ENCODE measurements around the gene DLGAP4. TPM values are rescaled to one million over a fixed set of nuclear protein-coding genes. Genes with fewer than 3 reads are reported as not detected.

Gene DLGAP4
- total and polyA plus RNA-seq, 9 of the 15 experiments (the other 6 are each of a cell fraction or from before 2014, with no cell fraction given): 0.31 to 34.1 (median 4.5) TPM

DNA sequence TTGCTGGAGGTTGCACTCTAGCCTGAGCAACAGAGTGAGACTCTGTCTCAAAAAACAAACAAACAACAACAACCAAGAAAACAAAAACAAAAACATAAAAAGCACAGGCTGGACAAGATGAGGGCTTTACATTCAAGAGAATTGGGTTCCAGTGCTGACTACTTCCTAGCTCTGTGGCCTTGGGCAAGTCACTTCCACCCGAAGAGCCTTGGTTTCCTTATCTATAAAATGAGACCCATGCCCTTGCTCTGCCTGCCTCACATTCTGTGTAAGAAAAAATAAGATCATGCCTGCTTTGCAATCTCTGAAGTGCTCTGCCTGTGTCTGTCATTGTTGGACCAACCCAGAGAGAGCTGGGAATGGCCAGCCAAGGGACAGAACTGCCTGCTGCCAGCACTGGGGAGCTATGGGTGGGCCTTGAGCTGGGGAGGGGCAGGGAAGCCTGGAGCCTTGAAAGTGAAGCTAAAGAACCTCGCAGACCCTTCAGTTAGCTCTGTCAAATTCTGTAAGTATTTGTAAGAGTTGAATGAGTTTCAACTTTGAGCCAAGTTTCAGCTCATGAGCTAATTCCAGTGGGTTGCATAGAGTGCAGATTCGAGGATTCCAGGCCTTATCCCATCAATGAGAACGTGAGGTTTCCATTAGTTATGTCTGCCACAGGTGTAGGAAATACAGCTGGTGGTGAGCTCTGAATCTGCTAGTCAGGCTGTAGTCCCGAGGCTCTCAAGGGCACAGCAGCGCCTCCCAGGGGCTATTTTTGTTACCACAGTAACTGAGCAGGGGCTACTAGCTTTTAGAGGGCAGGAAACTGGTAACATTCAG is 93.2 kb downstream of the DLGAP4 start (continued):
- no peak for TF ChIP-seq EZH2 (IDR thresholded peaks at IDR 0.05; ENCODE audit: borderline replicate concordance, low read depth, low read length)
- no peak for TF ChIP-seq TARDBP (IDR thresholded peaks at IDR 0.05)
- TF ChIP-seq, protein P1, sequence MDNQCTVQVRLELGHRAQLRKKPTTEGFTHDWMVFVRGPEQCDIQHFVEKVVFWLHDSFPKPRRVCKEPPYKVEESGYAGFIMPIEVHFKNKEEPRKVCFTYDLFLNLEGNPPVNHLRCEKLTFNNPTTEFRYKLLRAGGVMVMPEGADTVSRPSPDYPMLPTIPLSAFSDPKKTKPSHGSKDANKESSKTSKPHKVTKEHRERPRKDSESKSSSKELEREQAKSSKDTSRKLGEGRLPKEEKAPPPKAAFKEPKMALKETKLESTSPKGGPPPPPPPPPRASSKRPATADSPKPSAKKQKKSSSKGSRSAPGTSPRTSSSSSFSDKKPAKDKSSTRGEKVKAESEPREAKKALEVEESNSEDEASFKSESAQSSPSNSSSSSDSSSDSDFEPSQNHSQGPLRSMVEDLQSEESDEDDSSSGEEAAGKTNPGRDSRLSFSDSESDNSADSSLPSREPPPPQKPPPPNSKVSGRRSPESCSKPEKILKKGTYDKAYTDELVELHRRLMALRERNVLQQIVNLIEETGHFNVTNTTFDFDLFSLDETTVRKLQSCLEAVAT (IDR thresholded peaks at IDR 0.05): peak in 1 of 2 experiments; percentile 100; a peak in 2 of 4 replicates
- no peak for TF ChIP-seq MAZ (CRISPR knock-in tag; conservative IDR thresholded peaks at IDR 0.05 in 1 of 2, IDR thresholded peaks at IDR 0.05 in 1 of 2)
- TF ChIP-seq DACH1 (IDR thresholded peaks at IDR 0.05; ENCODE audit: partially characterized antibody): peak; percentile 39
- TF ChIP-seq ZNF134 (CRISPR knock-in tag; conservative IDR thresholded peaks at IDR 0.05): no peak
- TF ChIP-seq ZBTB17 (CRISPR knock-in tag; IDR thresholded peaks at IDR 0.05): peak; percentile 99
- no peak for TF ChIP-seq FIP1L1 (IDR thresholded peaks at IDR 0.05; ENCODE audit: low read depth, low read length, poor library complexity, severe bottlenecking)
- TF ChIP-seq MCM2 (IDR thresholded peaks at IDR 0.05; ENCODE audit: low read depth): no peak
- no peak for TF ChIP-seq ZNF232 (CRISPR knock-in tag; IDR thresholded peaks at IDR 0.05)
- TF ChIP-seq ATF7 (IDR thresholded peaks at IDR 0.05): peak; percentile 33; the same call in 1 of the 2 replicates
- TF ChIP-seq ZBTB1 (CRISPR knock-in tag; IDR thresholded peaks at IDR 0.05; ENCODE audit: borderline replicate concordance, low read depth): no peak
- TF ChIP-seq EHMT2 (IDR thresholded peaks at IDR 0.05): 0 out of 2 replicates have a peak, but pooled peaks have one; percentile 15
- peak; percentile 82; the same call in 1 of the 2 replicates for TF ChIP-seq ZNF23 (CRISPR knock-in tag; IDR thresholded peaks at IDR 0.05)
- TF ChIP-seq, protein P2, sequence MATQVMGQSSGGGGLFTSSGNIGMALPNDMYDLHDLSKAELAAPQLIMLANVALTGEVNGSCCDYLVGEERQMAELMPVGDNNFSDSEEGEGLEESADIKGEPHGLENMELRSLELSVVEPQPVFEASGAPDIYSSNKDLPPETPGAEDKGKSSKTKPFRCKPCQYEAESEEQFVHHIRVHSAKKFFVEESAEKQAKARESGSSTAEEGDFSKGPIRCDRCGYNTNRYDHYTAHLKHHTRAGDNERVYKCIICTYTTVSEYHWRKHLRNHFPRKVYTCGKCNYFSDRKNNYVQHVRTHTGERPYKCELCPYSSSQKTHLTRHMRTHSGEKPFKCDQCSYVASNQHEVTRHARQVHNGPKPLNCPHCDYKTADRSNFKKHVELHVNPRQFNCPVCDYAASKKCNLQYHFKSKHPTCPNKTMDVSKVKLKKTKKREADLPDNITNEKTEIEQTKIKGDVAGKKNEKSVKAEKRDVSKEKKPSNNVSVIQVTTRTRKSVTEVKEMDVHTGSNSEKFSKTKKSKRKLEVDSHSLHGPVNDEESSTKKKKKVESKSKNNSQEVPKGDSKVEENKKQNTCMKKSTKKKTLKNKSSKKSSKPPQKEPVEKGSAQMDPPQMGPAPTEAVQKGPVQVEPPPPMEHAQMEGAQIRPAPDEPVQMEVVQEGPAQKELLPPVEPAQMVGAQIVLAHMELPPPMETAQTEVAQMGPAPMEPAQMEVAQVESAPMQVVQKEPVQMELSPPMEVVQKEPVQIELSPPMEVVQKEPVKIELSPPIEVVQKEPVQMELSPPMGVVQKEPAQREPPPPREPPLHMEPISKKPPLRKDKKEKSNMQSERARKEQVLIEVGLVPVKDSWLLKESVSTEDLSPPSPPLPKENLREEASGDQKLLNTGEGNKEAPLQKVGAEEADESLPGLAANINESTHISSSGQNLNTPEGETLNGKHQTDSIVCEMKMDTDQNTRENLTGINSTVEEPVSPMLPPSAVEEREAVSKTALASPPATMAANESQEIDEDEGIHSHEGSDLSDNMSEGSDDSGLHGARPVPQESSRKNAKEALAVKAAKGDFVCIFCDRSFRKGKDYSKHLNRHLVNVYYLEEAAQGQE (IDR thresholded peaks at IDR 0.05; ENCODE audit: borderline replicate concordance): peak; percentile 96
- TF ChIP-seq, protein P2 (CRISPR knock-in tag; IDR thresholded peaks at IDR 0.05; ENCODE audit: low read depth): no peak

All from K562 (cell line).